CD14-positive monocyte (primary cell): ENCODE measurements around the gene SLC35B4. TPM values are rescaled to one million over a fixed set of nuclear protein-coding genes. Genes with fewer than 3 reads are reported as not detected.

Experiments used
- DNase-seq, 3 donors: peaks; one replicate each; pipeline ENCODE4 v3.0.0-alpha.2; 2011 to 2022
- H2AFZ ChIP-seq: 2 replicates; pipeline ENCODE4 v1.6.0; 2012; ENCODE audit warnings: mild to moderate bottlenecking, low read depth, low read length, inconsistent platforms; ENCODE audit not compliant: insufficient read depth, poor library complexity, severe bottlenecking
- H3K27ac ChIP-seq, 2 donors: 1 replicate in 1 of 2; 2 replicates in 1 of 2; pipeline ENCODE4 v1.5.1; 2012 to 2013; ENCODE audit warnings: low read length in 2 of 2, control low read depth in 1 of 2, inconsistent platforms in 1 of 2, low read depth in 1 of 2, mild to moderate bottlenecking in 1 of 2
- H3K27me3 ChIP-seq, 2 donors: one replicate each; pipeline versions ENCODE4 v1.6.0 to v1.6.1; 2011 to 2013; ENCODE audit warnings: low read length in 2 of 2; ENCODE audit not compliant: control insufficient read depth in 2 of 2, insufficient read depth in 2 of 2
- H3K36me3 ChIP-seq, 2 donors: replicated peaks in 1 of 2; 1 replicate in 1 of 2; 2 replicates in 1 of 2; pipeline versions ENCODE4 v1.5.1 to v1.6.1; 2012 to 2013; ENCODE audit warnings: low read length in 2 of 2, control low read depth in 1 of 2, inconsistent platforms in 1 of 2, mild to moderate bottlenecking in 1 of 2; ENCODE audit not compliant: insufficient read depth in 2 of 2, control insufficient read depth in 1 of 2
- H3K4me1 ChIP-seq, 2 donors: 1 replicate in 1 of 2; 2 replicates in 1 of 2; pipeline versions ENCODE4 v1.5.1 to v1.6.1; 2012 to 2013; ENCODE audit warnings: low read length in 2 of 2, control low read depth in 1 of 2, inconsistent platforms in 1 of 2, mild to moderate bottlenecking in 1 of 2, moderate library complexity in 1 of 2; ENCODE audit not compliant: insufficient read depth in 2 of 2, control insufficient read depth in 1 of 2
- H3K4me2 ChIP-seq: replicated peaks from 2 replicates; pipeline ENCODE3; 2012; ENCODE audit warnings: low read length, moderate library complexity, mild to moderate bottlenecking; ENCODE audit not compliant: poor library complexity, severe bottlenecking; ENCODE audit errors: extremely low read depth
- H3K4me3 ChIP-seq, 3 experiments: fragments of 200-600 bp in 1 of 3; sonication (generic) in 1 of 3; replicated peaks in 1 of 3; 1 replicate in 2 of 3; 2 replicates in 1 of 3; pipeline ENCODE4 v1.5.1; 2011 to 2013; ENCODE audit warnings: low read length in 3 of 3, mild to moderate bottlenecking in 3 of 3, control low read depth in 2 of 3, low read depth in 2 of 3, inconsistent platforms in 1 of 3, moderate library complexity in 1 of 3
- H3K79me2 ChIP-seq: 2 replicates; pipeline ENCODE4 v1.6.0; 2012; ENCODE audit warnings: mild to moderate bottlenecking, control low read depth, inconsistent platforms, low read length, moderate library complexity; ENCODE audit not compliant: insufficient read depth
- H3K9ac ChIP-seq: 2 replicates; pipeline ENCODE4 v1.6.0; 2017; ENCODE audit warnings: low read length, mild to moderate bottlenecking; ENCODE audit not compliant: insufficient read depth, poor library complexity, severe bottlenecking
- H3K9me3 ChIP-seq, 2 donors: replicated peaks in 1 of 2; 1 replicate in 1 of 2; 2 replicates in 1 of 2; pipeline versions ENCODE4 v1.5.1 to v1.6.1; 2012 to 2013; ENCODE audit warnings: low read length in 2 of 2, control low read depth in 1 of 2; ENCODE audit not compliant: control insufficient read depth in 1 of 2, insufficient read depth in 1 of 2
- H4K20me1 ChIP-seq: 2 replicates; pipeline ENCODE4 v1.6.0; 2012; ENCODE audit warnings: mild to moderate bottlenecking, low read length, control low read depth, moderate library complexity; ENCODE audit not compliant: insufficient read depth
- H3K27ac Mint-ChIP-seq, 7 donors: one replicate each; pipeline ENCODE4 v1.8.0; 2020; ENCODE audit warnings: mild to moderate bottlenecking in 7 of 7, mixed read lengths in 7 of 7, moderate library complexity in 6 of 7, inconsistent platforms in 2 of 7
- H3K27me3 Mint-ChIP-seq, 3 donors: one replicate each; pipeline ENCODE4 v1.8.0; 2021 to 2022; ENCODE audit warnings: low read depth in 3 of 3, mild to moderate bottlenecking in 3 of 3, mixed read lengths in 3 of 3, moderate library complexity in 3 of 3, inconsistent platforms in 1 of 3
- H3K36me3 Mint-ChIP-seq, 2 donors: one replicate each; pipeline ENCODE4 v1.8.0; 2020; ENCODE audit warnings: mixed read lengths in 2 of 2, inconsistent platforms in 1 of 2, mild to moderate bottlenecking in 1 of 2
- H3K4me1 Mint-ChIP-seq: one replicate; pipeline ENCODE4 v1.8.0; 2020; ENCODE audit warnings: mild to moderate bottlenecking, mixed read lengths
- H3K4me3 Mint-ChIP-seq, 2 donors: one replicate each; pipeline ENCODE4 v1.8.0; 2020; ENCODE audit warnings: mild to moderate bottlenecking in 2 of 2, mixed read lengths in 2 of 2, moderate library complexity in 1 of 2
- H3K9me3 Mint-ChIP-seq, 7 donors: one replicate each; pipeline ENCODE4 v1.8.0; 2020 to 2022; ENCODE audit warnings: mixed read lengths in 7 of 7, mild to moderate bottlenecking in 6 of 7, moderate library complexity in 6 of 7, inconsistent platforms in 2 of 7
- WGBS: methylation state at CpG from one replicate; pipeline ENCODE4 v1.1.5; 2013; ENCODE audit warnings: missing lambda C conversion rate; ENCODE audit not compliant: insufficient coverage; 5-methylcytosine and 5-hydroxymethylcytosine counted together
- intact Hi-C, 2 donors: fragments of 100-400 bp; cut with micrococcal nuclease; formaldehyde crosslinking; loops; one replicate each; pipeline versions ENCODE4 v1.15.0 to v1.15.1; 2023
- polyA plus RNA-seq, 3 donors: library from polyadenylated mRNA; depleted of rRNA in 1 of 3; unstranded in 2 of 3; stranded (reverse) in 1 of 3; fragments of 300-500 nt in 2 of 3; fragments of >200 nt in 1 of 3; fragmentation: Illumina TruSeq in 2 of 3; gene quantifications; 1 replicate in 2 of 3; 2 replicates in 1 of 3; pipeline ENCODE4 v1.2.3, GENCODE V29; 2012 to 2021
- TF ChIP-seq, protein P1 (sequence below): fragments of 200-600 bp; IDR thresholded peaks from one replicate; pipeline ENCODE4 v1.8.0; 2022; ENCODE audit warnings: antibody characterized with exemption, mild to moderate bottlenecking

SLC35B4 gene
- polyA plus RNA-seq, 3 donors, result 9.4 to 21.1 (median 12.7) TPM

DNA sequence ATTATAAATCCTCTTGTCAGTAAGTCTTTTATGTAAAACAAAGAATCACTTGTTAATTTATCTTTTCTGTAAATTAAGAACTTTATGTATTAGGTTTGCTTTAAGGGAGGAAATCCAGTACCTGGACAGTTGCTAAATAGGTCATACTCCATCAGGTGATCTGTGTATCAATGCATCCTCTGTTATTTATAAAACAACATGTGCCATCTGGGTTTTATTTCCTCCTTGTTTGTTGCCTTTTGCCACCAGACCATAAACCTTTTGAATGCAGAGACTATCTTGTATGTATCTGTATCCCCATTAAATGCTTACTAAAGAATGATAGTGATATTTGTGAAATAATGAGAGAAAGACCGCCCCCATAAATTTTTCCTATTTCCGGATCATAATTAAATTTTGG, 70.0 kb downstream of the SLC35B4 start:
- peaks cover 2 to 15% (median 7%) of the 10 kb centered on the region in 3 donors for H3K27me3 Mint-ChIP-seq
- no peaks in the 10 kb centered on the region for H3K9me3 ChIP-seq
- H3K9me3 Mint-ChIP-seq, result peaks cover under 1 to 3% (median 1%) of the 10 kb centered on the region in 7 donors
- intact Hi-C loops, result no loop called here
- H3K4me1 ChIP-seq, result no peaks in the 10 kb centered on the region
- no peaks in the 10 kb centered on the region for H4K20me1 ChIP-seq
- no peak overlapping the region for H3K27ac ChIP-seq
- no CpG with 5 or more reads among the region's 2 CpGs for WGBS
- DNase-seq, result no peak
- H3K27ac Mint-ChIP-seq, result no peak overlapping the region
- no peaks in the 10 kb centered on the region for H3K79me2 ChIP-seq
- no peak overlapping the region for H3K9ac ChIP-seq
- no peaks in the 10 kb centered on the region for H3K36me3 ChIP-seq
- no peaks in the 10 kb centered on the region for H3K4me1 Mint-ChIP-seq
- no peak overlapping the region for H2AFZ ChIP-seq
- H3K4me3 Mint-ChIP-seq, result no peak overlapping the region
- H3K4me2 ChIP-seq, result no peak overlapping the region
- H3K27me3 ChIP-seq, result no peaks in the 10 kb centered on the region
- no peak overlapping the region for H3K4me3 ChIP-seq
- no peaks in the 10 kb centered on the region for H3K36me3 Mint-ChIP-seq
- TF ChIP-seq, protein P1, sequence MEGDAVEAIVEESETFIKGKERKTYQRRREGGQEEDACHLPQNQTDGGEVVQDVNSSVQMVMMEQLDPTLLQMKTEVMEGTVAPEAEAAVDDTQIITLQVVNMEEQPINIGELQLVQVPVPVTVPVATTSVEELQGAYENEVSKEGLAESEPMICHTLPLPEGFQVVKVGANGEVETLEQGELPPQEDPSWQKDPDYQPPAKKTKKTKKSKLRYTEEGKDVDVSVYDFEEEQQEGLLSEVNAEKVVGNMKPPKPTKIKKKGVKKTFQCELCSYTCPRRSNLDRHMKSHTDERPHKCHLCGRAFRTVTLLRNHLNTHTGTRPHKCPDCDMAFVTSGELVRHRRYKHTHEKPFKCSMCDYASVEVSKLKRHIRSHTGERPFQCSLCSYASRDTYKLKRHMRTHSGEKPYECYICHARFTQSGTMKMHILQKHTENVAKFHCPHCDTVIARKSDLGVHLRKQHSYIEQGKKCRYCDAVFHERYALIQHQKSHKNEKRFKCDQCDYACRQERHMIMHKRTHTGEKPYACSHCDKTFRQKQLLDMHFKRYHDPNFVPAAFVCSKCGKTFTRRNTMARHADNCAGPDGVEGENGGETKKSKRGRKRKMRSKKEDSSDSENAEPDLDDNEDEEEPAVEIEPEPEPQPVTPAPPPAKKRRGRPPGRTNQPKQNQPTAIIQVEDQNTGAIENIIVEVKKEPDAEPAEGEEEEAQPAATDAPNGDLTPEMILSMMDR, result no peak

- Histone ChIP-seq H2AFZ (no peak overlapping the region), H3K27ac (no peak overlapping the region), H3K79me2 (no peaks in the 10 kb centered on the region), H3K36me3 (no peaks in the 10 kb centered on the region), H3K4me2 (no peak overlapping the region), H3K9me3 (no peaks in the 10 kb centered on the region), H4K20me1 (no peaks in the 10 kb centered on the region), H3K4me3 (no peak overlapping the region), H3K27me3 (no peaks in the 10 kb centered on the region), H3K4me1 (no peaks in the 10 kb centered on the region), H3K9ac (no peak overlapping the region)
- H3K27me3 Mint-ChIP-seq, result peaks cover 2 to 15% (median 7%) of the 10 kb centered on the region in 3 donors
- H3K4me1 Mint-ChIP-seq, result no peaks in the 10 kb centered on the region
- no CpG with 5 or more reads among the region's 3 CpGs for whole genome bisulfite sequencing
- no peak overlapping the region for H3K27ac Mint-ChIP-seq
- intact Hi-C loops, result no loop called here
- no peak overlapping the region for H3K4me3 Mint-ChIP-seq
- no peaks in the 10 kb centered on the region for H3K36me3 Mint-ChIP-seq
- peaks cover 1 to 7% (median 3%) of the 10 kb centered on the region in 7 donors for H3K9me3 Mint-ChIP-seq
- TF ChIP-seq, protein P1, result no peak
- no peak for DNase-seq
Observed at GRCh38 chr7:134246347-134246746, 70.4 kb downstream of the SLC35B4 start.
